GM19193 (cell line): ENCODE data around the gene GFI1.

ENCODE experiments used
- POLR2A ChIP-seq: IDR thresholded peaks from 4 replicates; pipeline ENCODE4 v1.6.1; 2011; ENCODE audit not compliant: insufficient read depth, insufficient read length; ENCODE audit errors: extremely low read depth

GFI1 gene

DNA sequence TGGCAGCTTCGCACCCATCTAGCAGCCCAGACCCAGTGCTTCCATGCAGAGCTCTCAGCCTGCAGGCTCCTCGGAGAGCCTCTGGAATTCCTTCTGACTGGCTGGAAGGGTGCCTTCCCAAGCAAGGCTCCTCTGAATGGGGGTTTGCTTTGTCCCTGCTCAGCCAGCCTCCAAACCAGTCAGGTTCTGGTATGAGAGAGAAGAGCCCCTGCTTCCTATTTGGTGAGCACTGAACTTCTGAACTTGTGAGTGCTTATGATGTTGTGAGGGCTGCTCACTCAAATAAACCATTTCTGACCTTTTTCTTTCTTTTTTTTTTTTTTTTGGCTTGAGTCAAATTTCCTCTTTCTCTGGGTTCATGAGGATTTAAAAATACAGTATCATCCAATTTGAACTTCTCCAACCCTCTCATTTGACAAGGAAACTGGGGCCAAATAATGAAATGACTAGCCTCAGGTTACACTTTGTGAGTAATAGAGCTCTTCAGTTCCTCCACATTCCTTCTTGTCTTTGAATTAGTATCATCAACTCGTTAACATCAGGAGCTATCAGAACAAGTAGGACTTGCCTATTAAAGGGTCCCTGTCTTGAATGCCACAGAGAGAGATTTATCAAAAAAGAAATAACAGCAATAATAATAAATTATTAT lies 39.6 kb downstream of the GFI1 start:
- TF ChIP-seq POLR2A = no peak

- no peak for TF ChIP-seq POLR2A
These were observed 40.2 kb downstream of the GFI1 start for GRCh38 chr1:92446546-92446945.

GRCh38 chr1:92445865-92446264 lies 40.9 kb downstream of the GFI1 start:
- TF ChIP-seq POLR2A = no peak

GRCh38 chr1:92444351-92444750 lies 42.4 kb downstream of the GFI1 start:
- TF ChIP-seq POLR2A = no peak

GRCh38 chr1:92443893-92444292 lies 42.8 kb downstream of the GFI1 start:
- TF ChIP-seq POLR2A = no peak

- no peak for TF ChIP-seq POLR2A
These were observed 44.4 kb downstream of the GFI1 start for GRCh38 chr1:92442351-92442750.

DNA sequence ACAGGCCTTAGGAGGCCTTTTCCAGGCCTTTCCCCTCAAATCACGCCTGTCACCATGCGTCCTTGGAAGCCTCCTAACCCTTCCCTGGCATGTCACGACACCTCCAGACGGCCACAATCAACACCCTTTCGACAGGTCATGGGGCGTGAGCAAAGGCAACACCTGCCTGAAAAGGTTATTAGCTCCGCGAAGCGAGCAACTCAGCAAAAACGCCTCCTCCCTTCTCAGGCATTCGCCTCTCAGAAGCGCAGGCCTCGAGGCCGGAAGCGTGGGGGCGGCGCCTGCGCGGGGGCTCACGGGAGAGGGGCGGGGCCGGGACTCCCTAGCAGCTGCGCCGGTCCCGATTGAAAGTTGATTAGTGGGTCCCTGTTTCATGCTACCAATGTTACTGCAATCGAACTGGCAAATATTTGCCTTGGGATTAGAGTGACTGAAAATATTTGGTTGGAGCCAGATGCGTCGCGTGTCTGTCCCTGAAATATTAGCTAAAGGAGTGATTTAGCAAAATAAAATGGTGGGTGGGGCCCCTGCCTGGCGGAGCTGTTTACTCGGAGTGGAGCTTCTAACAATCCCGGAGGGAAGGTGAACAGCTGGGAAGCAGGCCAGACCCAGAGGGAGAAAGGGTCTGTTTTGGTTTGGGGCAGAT lies 44.9 kb downstream of the GFI1 start:
- no peak for TF ChIP-seq POLR2A

DNA sequence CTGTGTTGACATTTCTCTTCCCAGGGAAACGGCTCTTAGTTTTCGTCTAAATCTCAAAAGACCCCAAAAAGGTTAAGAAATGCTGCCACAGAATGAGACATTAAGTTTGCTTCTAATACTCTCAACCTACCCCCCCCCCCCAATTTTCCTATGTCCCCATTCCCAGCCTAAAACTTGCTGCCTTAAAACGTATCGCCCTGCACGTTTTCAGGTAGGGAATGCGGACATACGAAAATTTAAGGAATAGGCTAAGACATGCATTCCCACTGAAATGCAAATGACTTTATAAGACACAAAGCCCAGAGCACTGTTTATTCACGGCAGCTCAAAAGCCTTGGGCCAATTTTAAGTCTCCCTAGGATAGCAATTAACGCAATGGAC lies 45.4 kb downstream of the GFI1 start:
- no peak for TF ChIP-seq POLR2A

- no peak for TF ChIP-seq POLR2A
These were observed 47.4 kb downstream of the GFI1 start for GRCh38 chr1:92439291-92439690.

GRCh38 chr1:92430030-92430429 lies 56.7 kb downstream of the GFI1 start:
- TF ChIP-seq POLR2A = no peak

- TF ChIP-seq POLR2A = no peak
These were observed 61.1 kb downstream of the GFI1 start for GRCh38 chr1:92425617-92426016.
